ENCODE measurements around the gene SH2D4B.

GRCh38 chr10:80506189-80506575 lies 31.5 kb upstream of the SH2D4B start:
- TF ChIP-seq CTCF (conservative IDR thresholded peaks at IDR 0.05) (no peak), EZH2 (IDR thresholded peaks at IDR 0.05; ENCODE audit: low read depth) (no peak)

Measured in PC-9 (cell line).